GM12878 (cell line): ENCODE data around the gene EPS8L1. TPM values are rescaled to one million over a fixed set of nuclear protein-coding genes. Genes with fewer than 3 reads are reported as not detected.

Source experiments
- ATF7 ChIP-seq: fragments of 450-650 bp; IDR thresholded peaks from 2 replicates; pipeline ENCODE4 v1.6.1; 2016; ENCODE audit warnings: low read depth, mild to moderate bottlenecking
- BHLHE40 ChIP-seq, 2 experiments: fragments of 450-650 bp in 1 of 2; IDR thresholded peaks; 2 replicates each; pipeline ENCODE4 v1.6.1; 2011 to 2017; ENCODE audit warnings: low read depth in 2 of 2, borderline replicate concordance in 1 of 2, improper control_type of control experiment in 1 of 2, low read length in 1 of 2, mild to moderate bottlenecking in 1 of 2
- EP300 ChIP-seq, 2 experiments: fragments of 150-350 bp in 1 of 2; IDR thresholded peaks; 2 replicates each; pipeline ENCODE4 v1.6.1; 2011 to 2012; ENCODE audit warnings: low read depth in 2 of 2, low read length in 2 of 2, borderline replicate concordance in 1 of 2, improper control_type of control experiment in 1 of 2, inconsistent platforms in 1 of 2; ENCODE audit not compliant: control insufficient read depth in 1 of 2
- IKZF1 ChIP-seq: fragments of 450-650 bp; conservative IDR thresholded peaks from 2 replicates; pipeline ENCODE4 v1.6.1; 2017; ENCODE audit warnings: antibody characterized with exemption, mild to moderate bottlenecking
- MTA3 ChIP-seq: IDR thresholded peaks from 2 replicates; pipeline ENCODE4 v1.6.1; 2012; ENCODE audit warnings: low read length, inconsistent platforms, borderline replicate concordance
- NBN ChIP-seq: fragments of 450-650 bp; IDR thresholded peaks from 2 replicates; pipeline ENCODE4 v1.6.1; 2016
- NR2F1 ChIP-seq: fragments of 450-650 bp; conservative IDR thresholded peaks from 2 replicates; pipeline ENCODE4 v1.6.1; 2017; ENCODE audit warnings: mild to moderate bottlenecking
- PBX3 ChIP-seq: IDR thresholded peaks from 2 replicates; pipeline ENCODE4 v1.6.1; 2011; ENCODE audit warnings: mild to moderate bottlenecking, low read depth, low read length, moderate library complexity; ENCODE audit not compliant: insufficient replicate concordance
- POLR2A ChIP-seq: IDR thresholded peaks from 2 replicates; pipeline ENCODE4 v1.6.1; 2011; ENCODE audit warnings: low read depth, mild to moderate bottlenecking, low read length
- RAD51 ChIP-seq: fragments of 450-650 bp; IDR thresholded peaks from 2 replicates; pipeline ENCODE4 v1.6.1; 2016; ENCODE audit warnings: moderate library complexity, mild to moderate bottlenecking, inconsistent platforms
- RB1 ChIP-seq: fragments of 450-650 bp; formaldehyde crosslinking; IDR thresholded peaks from 2 replicates; pipeline ENCODE4 v1.6.1; 2017; ENCODE audit warnings: mild to moderate bottlenecking, borderline replicate concordance
- RELB ChIP-seq: fragments of 450-650 bp; IDR thresholded peaks from 2 replicates; pipeline ENCODE4 v1.6.1; 2017; ENCODE audit warnings: low read depth, mild to moderate bottlenecking, moderate library complexity
- SMAD5 ChIP-seq: IDR thresholded peaks from 2 replicates; pipeline ENCODE4 v1.6.1; 2016; ENCODE audit warnings: antibody characterized with exemption, low read depth
- TAF1 ChIP-seq: IDR thresholded peaks from 2 replicates; pipeline ENCODE4 v1.6.1; 2011; ENCODE audit warnings: mild to moderate bottlenecking, low read depth, low read length, borderline replicate concordance
- WRNIP1 ChIP-seq: IDR thresholded peaks from 2 replicates; pipeline ENCODE4 v1.6.1; 2011; ENCODE audit warnings: low read depth, low read length, improper control_type of control experiment, borderline replicate concordance
- polyA plus RNA-seq, 11 experiments: library from polyadenylated mRNA; depleted of rRNA in 4 of 11; unstranded in 6 of 11; stranded (reverse) in 5 of 11; fragments of >200 nt; fragmentation: Nextera tagmentation in 4 of 11; fragmentation: Illumina TruSeq in 1 of 11; extraction: Ambion mirVana in 4 of 11; extraction: Trizol in 1 of 11; gene quantifications; 1 replicate in 1 of 11; 2 replicates in 10 of 11; pipeline versions ENCODE4 v1.2.1 to v1.2.3, GENCODE V29; 2011 to 2016; ENCODE audit warnings: inconsistent platforms in 2 of 11, missing spikeins in 2 of 11, low read depth in 1 of 11
- total RNA-seq, 4 experiments: library from RNA; depleted of rRNA in 3 of 4; stranded (reverse); fragments of >200 nt in 3 of 4; fragmentation: Illumina TruSeq in 1 of 4; extraction: Trizol in 1 of 4; gene quantifications; 2 replicates each; pipeline versions ENCODE4 v1.2.1 to v1.2.3, GENCODE V29; 2013 to 2021
- TF ChIP-seq, protein P1 (sequence below): fragments of 150-350 bp; IDR thresholded peaks from 2 replicates; pipeline ENCODE4 v1.6.1; 2016; ENCODE audit warnings: low read depth, low read length

Gene EPS8L1
- total and polyA plus RNA-seq, 10 of the 15 experiments (the other 5 are each of a cell fraction or from before 2014, with no cell fraction given) = 0.68 to 2.2 (median 0.96) TPM; not detected in 2

DNA sequence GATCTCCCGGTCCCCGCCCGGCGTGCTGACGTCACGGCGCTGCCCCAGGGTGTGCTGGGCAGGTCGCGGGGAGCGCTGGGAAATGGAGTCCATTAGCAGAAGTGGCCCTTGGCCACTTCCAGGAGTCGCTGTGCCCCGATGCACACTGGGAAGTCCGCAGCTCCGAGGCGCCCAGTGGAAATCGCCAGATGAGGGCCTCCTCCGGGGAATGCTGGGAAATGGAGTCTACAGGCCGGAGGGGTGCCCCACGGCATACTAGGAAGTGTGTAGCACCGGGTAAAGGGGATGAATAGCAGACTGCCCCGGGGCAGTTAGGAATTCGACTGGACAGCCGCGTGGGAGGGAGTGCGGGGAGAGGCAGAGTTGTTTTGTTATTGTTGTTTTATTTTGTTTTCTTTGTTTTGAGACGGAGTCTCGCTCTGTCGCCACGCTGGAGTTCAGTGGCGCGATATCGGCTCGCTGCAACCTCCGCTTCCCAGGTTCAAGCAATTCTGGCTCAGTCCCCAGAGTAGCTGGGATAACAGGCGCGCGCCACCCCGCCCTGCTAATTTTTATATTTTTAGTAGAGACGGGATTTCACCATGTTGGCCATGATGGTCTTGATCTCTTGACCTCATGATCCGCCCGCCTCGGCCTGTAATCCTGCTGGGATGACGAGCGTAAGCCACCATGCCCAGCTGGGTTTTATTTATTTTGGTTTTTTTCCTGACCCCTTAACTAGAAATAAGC lies 42.2 kb downstream of the EPS8L1 start (continued):
- no peak for TF ChIP-seq PBX3
- TF ChIP-seq BHLHE40 (IDR thresholded peaks at IDR 0.05; ENCODE audit: borderline replicate concordance in 1 of 2, low read depth in 2 of 2, low read length in 1 of 2) = peak in 1 of 2 experiments; percentile 29; a peak in 1 of 4 replicates
- TF ChIP-seq SMAD5 = 0 out of 2 replicates have a peak, but pooled peaks have one; percentile 37
- peak; percentile 83 for TF ChIP-seq NBN
- no peak for TF ChIP-seq RB1
- peak; percentile 98 for TF ChIP-seq IKZF1
- TF ChIP-seq POLR2A = peak; percentile 56; the same call in 1 of the 2 replicates
- peak; percentile 16; the same call in 1 of the 2 replicates for TF ChIP-seq TAF1
- TF ChIP-seq ATF7 = peak; percentile 62; the same call in 1 of the 2 replicates
- no peak for TF ChIP-seq RAD51
- no peak for TF ChIP-seq EP300 (IDR thresholded peaks at IDR 0.05; ENCODE audit: borderline replicate concordance in 1 of 2, control insufficient read depth in 1 of 2, low read depth in 2 of 2, low read length in 2 of 2)
- TF ChIP-seq, protein P1, sequence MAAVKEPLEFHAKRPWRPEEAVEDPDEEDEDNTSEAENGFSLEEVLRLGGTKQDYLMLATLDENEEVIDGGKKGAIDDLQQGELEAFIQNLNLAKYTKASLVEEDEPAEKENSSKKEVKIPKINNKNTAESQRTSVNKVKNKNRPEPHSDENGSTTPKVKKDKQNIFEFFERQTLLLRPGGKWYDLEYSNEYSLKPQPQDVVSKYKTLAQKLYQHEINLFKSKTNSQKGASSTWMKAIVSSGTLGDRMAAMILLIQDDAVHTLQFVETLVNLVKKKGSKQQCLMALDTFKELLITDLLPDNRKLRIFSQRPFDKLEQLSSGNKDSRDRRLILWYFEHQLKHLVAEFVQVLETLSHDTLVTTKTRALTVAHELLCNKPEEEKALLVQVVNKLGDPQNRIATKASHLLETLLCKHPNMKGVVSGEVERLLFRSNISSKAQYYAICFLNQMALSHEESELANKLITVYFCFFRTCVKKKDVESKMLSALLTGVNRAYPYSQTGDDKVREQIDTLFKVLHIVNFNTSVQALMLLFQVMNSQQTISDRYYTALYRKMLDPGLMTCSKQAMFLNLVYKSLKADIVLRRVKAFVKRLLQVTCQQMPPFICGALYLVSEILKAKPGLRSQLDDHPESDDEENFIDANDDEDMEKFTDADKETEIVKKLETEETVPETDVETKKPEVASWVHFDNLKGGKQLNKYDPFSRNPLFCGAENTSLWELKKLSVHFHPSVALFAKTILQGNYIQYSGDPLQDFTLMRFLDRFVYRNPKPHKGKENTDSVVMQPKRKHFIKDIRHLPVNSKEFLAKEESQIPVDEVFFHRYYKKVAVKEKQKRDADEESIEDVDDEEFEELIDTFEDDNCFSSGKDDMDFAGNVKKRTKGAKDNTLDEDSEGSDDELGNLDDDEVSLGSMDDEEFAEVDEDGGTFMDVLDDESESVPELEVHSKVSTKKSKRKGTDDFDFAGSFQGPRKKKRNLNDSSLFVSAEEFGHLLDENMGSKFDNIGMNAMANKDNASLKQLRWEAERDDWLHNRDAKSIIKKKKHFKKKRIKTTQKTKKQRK = no peak
- TF ChIP-seq RELB = peak; percentile 53; the same call in 1 of the 2 replicates
- TF ChIP-seq MTA3 = no peak
- 0 out of 2 replicates have a peak, but pooled peaks have one; percentile 65 for TF ChIP-seq NR2F1
- no peak for TF ChIP-seq WRNIP1
